LNCAP (cell line): ENCODE measurements around the gene SOHLH2.

ENCODE experiments used
- TF ChIP-seq, protein P1 (sequence below): fragments of 450-650 bp; IDR thresholded peaks from 2 replicates; pipeline ENCODE4 v1.5.1; 2017; ENCODE audit warnings: mild to moderate bottlenecking

SOHLH2 gene

DNA sequence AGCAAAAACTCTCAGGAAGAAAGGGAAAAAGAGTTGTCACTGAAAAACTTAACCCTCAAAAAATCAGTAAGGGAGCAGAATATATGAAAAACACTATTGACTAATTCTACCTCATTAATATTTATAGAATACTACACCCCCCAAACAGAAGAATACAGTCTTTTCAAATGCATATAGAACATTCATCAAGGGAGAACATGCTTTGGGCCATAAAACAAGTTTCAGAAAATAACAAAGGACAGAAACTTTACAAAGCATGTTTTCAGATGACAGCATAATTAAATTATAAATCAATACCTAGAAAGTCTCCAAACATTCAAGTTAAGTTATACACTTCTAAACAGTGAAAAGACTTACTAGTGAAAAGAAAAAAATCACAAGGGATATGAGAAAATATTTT, 30.5 kb downstream of the SOHLH2 start:
- TF ChIP-seq, protein P1, sequence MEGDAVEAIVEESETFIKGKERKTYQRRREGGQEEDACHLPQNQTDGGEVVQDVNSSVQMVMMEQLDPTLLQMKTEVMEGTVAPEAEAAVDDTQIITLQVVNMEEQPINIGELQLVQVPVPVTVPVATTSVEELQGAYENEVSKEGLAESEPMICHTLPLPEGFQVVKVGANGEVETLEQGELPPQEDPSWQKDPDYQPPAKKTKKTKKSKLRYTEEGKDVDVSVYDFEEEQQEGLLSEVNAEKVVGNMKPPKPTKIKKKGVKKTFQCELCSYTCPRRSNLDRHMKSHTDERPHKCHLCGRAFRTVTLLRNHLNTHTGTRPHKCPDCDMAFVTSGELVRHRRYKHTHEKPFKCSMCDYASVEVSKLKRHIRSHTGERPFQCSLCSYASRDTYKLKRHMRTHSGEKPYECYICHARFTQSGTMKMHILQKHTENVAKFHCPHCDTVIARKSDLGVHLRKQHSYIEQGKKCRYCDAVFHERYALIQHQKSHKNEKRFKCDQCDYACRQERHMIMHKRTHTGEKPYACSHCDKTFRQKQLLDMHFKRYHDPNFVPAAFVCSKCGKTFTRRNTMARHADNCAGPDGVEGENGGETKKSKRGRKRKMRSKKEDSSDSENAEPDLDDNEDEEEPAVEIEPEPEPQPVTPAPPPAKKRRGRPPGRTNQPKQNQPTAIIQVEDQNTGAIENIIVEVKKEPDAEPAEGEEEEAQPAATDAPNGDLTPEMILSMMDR = no peak

DNA sequence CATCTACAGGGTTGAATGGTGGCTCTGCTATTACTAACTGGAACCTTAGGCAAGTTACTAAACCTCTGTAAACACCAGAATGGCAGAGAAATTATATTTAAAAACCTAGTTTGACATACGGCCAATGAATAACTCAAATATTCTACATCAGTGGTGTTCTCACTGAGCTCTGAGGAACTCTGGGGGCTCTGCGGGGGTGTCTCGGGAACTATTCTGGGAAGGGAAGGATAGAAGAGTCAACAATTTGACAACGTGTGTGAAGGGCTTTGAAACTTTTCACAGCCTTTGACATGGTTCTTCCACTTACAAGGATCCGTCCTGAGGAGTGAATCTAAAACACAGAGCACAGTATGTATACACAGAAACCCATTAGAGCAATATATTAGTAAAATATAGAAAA, 38.7 kb downstream of the SOHLH2 start:
- TF ChIP-seq, protein P1 = no peak

DNA sequence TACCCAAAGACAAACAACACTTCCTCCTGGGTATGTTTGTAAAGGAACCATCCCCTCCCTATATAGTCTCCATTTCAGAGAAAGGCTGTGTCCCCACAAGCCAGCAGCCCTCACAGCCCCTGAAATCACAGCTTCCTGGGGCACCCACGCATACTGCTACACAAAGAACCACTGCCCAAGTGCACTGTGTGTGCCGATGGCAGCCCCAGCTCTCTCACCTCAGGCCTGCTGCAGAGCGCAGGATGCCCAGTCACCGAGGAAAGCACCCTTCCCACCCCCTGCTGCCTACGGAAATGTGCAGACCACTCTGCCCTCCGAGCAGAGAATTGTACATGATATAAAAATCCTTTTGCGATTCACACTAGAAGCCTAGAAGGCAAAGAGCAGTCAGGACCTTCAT, 39.4 kb downstream of the SOHLH2 start:
- TF ChIP-seq, protein P1 = no peak

DNA sequence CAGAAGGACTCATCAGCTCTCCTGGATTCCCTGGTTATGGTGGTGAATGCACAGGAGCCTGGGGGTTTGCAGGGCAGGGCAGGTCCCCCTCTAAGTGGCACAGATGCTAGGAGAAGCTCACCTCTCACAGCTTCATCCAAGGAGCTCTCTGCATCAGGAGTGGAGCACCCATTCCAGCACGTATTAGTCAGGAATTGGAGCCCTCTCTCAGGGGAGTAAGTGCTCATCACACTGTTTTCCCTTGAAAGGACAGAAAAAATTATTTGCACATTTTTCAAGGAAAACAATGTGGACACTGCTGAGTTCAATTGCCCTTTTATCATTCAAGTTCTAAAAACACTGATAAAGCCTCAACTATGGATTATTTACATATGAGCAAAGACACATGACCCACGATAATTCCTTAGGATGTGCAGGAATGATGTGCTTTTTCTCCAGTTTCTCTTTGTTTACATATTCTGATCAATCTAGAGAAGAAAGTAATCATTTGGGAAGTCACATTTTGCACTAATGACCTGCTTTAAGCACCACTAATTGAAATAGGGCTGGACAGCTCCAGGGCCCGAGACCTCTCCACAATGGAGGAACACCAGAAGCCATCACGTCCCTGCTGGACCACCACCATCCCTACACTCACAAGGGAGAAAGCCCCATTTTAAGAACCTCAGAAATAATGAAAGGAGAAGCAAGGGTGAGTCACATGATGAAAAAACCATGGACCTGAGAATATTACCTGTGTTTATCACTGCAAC, 40.6 kb downstream of the SOHLH2 start:
- TF ChIP-seq, protein P1 = no peak

DNA sequence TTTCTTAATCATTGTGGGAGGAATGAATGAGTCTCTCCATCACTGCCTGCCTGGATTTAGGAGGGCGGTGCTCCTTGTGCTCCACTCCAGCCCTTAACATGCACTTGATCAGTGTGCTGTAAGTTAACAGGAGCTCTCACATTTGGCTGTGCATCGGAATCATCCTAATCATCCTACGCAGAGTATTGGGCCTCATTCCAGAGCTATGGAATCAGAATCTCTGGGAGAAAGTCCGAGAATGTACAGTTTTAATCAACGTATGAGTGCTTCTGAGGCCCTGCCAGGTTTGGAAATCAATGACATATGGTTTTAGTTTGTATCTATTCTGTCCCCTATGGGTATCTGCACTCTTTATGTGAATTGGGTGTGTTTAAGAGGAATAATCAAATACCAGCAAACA, 48.3 kb downstream of the SOHLH2 start:
- TF ChIP-seq, protein P1 = no peak

DNA sequence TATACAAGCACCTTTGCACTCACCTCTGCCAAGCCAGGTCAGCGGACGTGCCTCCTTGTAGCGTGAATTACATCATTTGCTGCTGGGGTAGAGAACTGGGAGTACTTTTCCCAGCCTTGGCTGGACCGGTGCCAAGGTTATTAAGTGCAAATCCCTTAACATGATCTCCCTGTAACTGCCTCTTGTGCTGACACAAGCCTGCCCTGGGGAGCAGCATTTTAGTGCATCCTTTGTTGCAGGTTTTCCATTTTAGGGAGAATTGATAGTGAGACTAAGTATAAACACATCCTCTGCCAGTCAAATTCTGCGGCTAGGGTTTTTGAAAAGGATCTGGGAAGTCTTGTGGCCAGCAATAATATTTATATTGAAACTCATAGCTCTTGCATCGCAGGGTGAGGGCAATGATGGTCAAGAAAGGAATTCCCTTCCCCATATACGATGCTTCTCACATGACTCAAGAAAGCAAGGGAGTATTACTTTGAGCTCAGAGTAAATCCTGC, 50.5 kb downstream of the SOHLH2 start:
- TF ChIP-seq, protein P1 = no peak

DNA sequence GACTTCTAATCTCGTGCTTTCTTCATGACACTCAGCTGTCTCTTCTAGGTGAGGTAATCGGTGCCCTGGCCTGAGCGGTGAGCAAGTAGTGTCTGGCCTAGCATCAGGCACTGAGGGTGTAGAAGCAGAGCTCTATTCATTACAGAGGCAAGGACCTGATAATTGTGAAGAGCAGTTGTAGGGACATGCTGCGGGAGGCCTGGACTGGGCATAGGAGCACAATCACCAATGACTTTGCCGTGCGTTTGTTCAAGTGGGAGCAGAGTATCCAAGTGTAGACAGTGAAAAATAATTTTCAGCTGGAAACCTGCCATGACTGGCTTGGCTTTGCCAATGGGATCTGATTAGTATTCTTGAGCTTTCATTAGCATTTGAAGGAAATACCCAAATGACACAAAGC, 51.1 kb downstream of the SOHLH2 start:
- TF ChIP-seq, protein P1 = no peak

DNA sequence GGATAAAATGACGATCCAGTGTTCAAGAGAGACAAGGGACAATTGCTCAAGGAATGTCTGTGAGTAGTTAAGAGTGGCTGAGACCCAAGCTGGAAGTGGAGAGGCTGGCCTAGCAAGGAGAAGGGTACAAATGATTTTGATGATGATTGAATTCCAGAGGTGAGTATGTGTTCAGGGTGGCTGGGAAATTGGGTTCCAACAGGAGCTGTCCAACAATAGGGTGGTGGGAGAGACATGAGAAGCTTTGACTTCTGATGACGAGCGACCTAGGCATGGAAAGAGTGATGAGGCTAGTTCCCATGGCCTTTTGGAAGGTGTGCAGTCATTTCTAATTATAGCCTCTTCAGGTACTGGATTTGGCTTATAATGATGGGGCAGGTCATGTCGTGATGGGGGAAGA, 54.1 kb downstream of the SOHLH2 start:
- TF ChIP-seq, protein P1 = no peak
